ENCODE results near the gene PEX11G. TPM values are rescaled to one million over a fixed set of nuclear protein-coding genes. Genes with fewer than 3 reads are reported as not detected.
"Not testable (repeated sequence)": the region's sequence is repeated elsewhere in the genome, so short reads cannot be mapped to it uniquely, and the experiment has no call there.

The PEX11G gene
- total and polyA plus RNA-seq, 9 donors, result 0.40 to 6.0 (median 3.7) TPM

- Histone ChIP-seq H3K4me1 (ENCODE audit: insufficient read depth) (no peaks in the 10 kb centered on the region), H3K36me3 (no peaks in the 10 kb centered on the region)
- TF ChIP-seq CTCF (IDR thresholded peaks at IDR 0.05) (no peak), POLR2A (IDR thresholded peaks at IDR 0.05) (no peak), EP300 (IDR thresholded peaks at IDR 0.05) (no peak)
Measured at GRCh38 chr19:7456964-7457541, 31.8 kb downstream of the PEX11G start.

GRCh38 chr19:7455600-7456296 lies 33.1 kb downstream of the PEX11G start:
- H3K27me3 ChIP-seq, result no peaks in the 10 kb centered on the region
- H3K9me3 ChIP-seq, result no peaks in the 10 kb centered on the region
- no peak overlapping the region for H3K4me3 ChIP-seq
- DNase-seq, result no peak
- no peak for TF ChIP-seq POLR2A (IDR thresholded peaks at IDR 0.05)
- no peak for TF ChIP-seq CTCF (IDR thresholded peaks at IDR 0.05)
- no peak for TF ChIP-seq EP300 (IDR thresholded peaks at IDR 0.05)
- 93 to 97% (median 95%) methylated on average over 14 of the region's 14 CpGs for WGBS, 3 donors
- intact Hi-C loops (cut with DNase I), result no loop called here
- no peaks in the 10 kb centered on the region for H3K36me3 ChIP-seq
- no peaks in the 10 kb centered on the region for H3K4me1 ChIP-seq (ENCODE audit: insufficient read depth)
- H3K27ac ChIP-seq, result no peak overlapping the region

More at GRCh38 chr19:7456964-7457541, 31.8 kb downstream of the PEX11G start:
- H3K9me3 ChIP-seq, result no peaks in the 10 kb centered on the region
- intact Hi-C loops (cut with DNase I), result no loop called here
- H3K4me3 ChIP-seq, result no peak overlapping the region
- no peaks in the 10 kb centered on the region for H3K27me3 ChIP-seq
- WGBS, 3 donors, result 96 to 98% (median 97%) methylated on average over 11 of the region's 11 CpGs
- H3K27ac ChIP-seq, result no peak overlapping the region
- DNase-seq, result no peak

GRCh38 chr19:7454998-7455397 lies 33.8 kb downstream of the PEX11G start:
- H3K4me1 ChIP-seq (ENCODE audit: insufficient read depth), result no peaks in the 10 kb centered on the region
- 98 to 99% (median 98%) methylated on average over 8 of the region's 8 CpGs for WGBS, 3 donors
- H3K27ac ChIP-seq, result no peak overlapping the region
- H3K4me3 ChIP-seq, result no peak overlapping the region
- TF ChIP-seq POLR2A (IDR thresholded peaks at IDR 0.05), result no peak
- TF ChIP-seq CTCF (IDR thresholded peaks at IDR 0.05), result no peak
- no peak for TF ChIP-seq EP300 (IDR thresholded peaks at IDR 0.05)
- no peaks in the 10 kb centered on the region for H3K27me3 ChIP-seq
- no peaks in the 10 kb centered on the region for H3K9me3 ChIP-seq
- intact Hi-C loops (cut with DNase I), result no loop called here
- no peak for DNase-seq
- no peaks in the 10 kb centered on the region for H3K36me3 ChIP-seq

- intact Hi-C loops (cut with DNase I), result no loop called here
- no peak overlapping the region for H3K4me3 ChIP-seq
- DNase-seq, result no peak
- H3K27ac ChIP-seq, result no peak overlapping the region
- no peaks in the 10 kb centered on the region for H3K27me3 ChIP-seq
- WGBS, 3 donors, result 80 to 86% (median 81%) methylated on average over 53 of the region's 53 CpGs
- H3K36me3 ChIP-seq, result no peaks in the 10 kb centered on the region
- no peaks in the 10 kb centered on the region for H3K9me3 ChIP-seq
- no peaks in the 10 kb centered on the region for H3K4me1 ChIP-seq (ENCODE audit: insufficient read depth)
- TF ChIP-seq CTCF (IDR thresholded peaks at IDR 0.05) (no peak), POLR2A (IDR thresholded peaks at IDR 0.05) (no peak), EP300 (IDR thresholded peaks at IDR 0.05) (no peak)
Measured at GRCh38 chr19:7450243-7451223, 38.3 kb downstream of the PEX11G start.

- 94 to 98% (median 95%) methylated on average over 6 of the region's 6 CpGs for WGBS, 3 donors
- H3K27ac ChIP-seq; H3K36me3 ChIP-seq; H3K9me3 ChIP-seq; DNase-seq; H3K4me1 ChIP-seq (ENCODE audit: insufficient read depth); H3K27me3 ChIP-seq; H3K4me3 ChIP-seq; intact Hi-C loops (cut with DNase I): not testable (repeated sequence)
Measured at GRCh38 chr19:7449391-7450070, 39.3 kb downstream of the PEX11G start.
